ELR (cell line): ENCODE data around the gene PTPRN2.

Experiments
- DNase-seq: peaks from one replicate; pipeline ENCODE4 v3.0.0-alpha.2; 2015; ENCODE audit warnings: low read depth

The PTPRN2 gene

DNA sequence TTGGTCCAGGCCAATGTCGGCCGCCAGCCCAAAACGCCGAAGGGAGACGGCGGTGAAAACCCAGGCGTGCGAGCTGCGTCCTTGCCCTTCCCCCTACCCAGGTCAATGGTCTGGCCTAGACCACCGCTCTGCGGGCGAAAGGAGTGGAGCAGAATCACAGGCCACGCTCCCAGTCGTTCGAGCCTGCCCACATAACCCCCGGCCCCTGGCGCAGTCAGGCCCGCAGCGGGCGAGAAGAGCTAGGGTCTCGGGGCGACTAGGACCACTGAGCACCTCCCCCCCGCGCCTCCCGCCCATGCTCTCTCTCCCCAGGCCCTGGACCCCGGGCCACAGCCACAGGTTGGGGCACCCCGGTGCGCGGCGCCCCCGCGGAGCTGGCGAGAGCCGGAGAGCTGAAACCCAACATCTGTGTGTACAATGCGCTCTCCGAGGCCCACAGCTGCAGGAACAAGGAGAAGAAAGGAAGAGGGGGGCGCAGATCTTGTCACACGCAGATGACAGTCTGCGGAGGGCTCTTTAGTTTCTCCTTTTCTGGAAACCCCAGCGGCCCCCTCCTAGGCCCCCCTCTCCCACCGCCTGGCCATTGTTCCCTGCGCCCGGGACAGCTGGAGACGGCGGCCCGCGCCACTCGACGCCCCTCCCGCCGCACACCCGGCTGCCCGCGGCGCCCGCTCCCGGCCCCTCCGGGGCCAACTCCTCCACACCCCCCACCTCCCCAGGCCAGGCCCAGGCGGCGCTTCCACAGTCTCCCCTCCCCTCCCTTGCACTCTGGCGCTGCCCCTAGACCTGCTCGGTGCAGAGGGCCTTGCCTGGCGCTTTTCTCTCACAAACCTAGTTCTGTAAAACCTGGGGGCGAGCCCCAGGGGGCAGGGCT lies 895.8 kb downstream of the PTPRN2 start:
- no peak for DNase-seq

DNA sequence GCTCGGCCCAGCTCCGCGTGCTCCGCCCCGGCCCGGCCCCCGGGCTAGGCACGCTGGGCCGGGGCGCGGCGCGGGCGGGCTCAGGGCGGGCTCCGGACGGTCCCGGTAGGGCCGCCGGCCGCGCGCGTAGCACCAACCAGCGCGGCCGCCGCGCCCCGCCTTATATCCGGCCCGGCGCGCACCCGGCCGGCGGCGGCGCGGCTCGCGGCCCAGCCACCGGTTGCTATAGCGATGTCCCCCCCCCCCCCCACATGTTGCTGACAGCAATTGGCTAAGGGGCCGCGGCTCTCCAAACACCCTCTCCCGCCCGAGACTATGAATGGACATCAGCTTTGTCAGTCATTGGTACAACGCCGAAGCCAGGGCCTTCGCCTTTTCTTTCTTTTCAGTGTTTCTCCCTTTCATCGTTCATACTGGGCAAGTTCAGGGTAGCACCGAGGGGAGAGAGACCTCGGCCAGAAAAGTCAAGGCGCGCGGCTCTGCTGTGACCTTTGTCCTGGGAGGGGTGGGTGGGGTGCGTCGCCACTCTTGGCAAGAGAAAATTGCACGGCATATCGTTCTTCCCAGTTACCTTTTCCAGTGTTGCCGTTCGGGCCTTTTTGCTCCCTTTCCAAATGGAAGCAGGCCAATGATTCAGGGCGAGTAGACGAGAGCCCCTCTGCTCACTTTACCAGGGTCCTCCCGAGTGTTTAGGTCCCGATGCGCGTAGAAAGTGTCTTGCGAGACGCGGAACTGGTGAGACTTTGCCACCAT lies 896.6 kb downstream of the PTPRN2 start:
- DNase-seq = no peak

DNA sequence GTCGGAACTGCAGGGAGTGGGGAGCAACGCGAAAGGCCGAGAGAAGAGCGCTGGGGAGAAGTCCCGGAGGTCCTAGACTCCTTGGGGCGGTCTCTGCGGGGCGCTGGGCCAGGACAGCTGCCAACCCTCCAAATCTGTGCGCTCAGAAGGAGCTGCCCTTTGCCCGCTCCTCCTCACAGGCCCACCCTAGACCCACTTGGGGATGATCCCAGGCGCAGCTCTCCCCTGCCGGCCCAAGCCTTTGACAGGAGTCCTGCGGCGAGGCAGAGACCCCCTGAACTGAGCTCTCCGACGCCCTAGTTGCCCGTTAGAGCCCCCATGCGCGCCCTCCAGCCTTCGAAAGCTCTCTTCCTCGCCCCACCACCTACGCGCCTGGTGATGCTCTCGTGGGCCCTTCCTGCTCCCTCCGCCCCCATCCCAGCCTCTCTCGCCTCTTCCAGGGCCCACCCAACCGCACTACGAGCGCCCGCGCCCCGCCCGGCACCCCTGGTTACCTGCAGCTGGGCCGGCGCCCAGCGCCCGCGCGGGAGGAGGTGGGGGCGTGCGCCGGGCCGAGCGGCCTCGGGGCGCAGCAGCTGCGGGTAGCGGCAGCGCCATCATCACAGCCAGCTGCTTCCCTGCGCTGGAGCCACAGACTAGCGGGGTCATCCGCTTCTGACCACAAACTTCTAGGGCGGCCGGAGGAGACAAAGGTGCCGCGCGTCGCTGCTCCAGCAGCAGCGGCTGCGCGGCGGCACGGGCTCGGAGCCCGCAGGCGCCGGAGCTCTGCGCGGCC lies 897.4 kb downstream of the PTPRN2 start:
- DNase-seq = no peak

DNA sequence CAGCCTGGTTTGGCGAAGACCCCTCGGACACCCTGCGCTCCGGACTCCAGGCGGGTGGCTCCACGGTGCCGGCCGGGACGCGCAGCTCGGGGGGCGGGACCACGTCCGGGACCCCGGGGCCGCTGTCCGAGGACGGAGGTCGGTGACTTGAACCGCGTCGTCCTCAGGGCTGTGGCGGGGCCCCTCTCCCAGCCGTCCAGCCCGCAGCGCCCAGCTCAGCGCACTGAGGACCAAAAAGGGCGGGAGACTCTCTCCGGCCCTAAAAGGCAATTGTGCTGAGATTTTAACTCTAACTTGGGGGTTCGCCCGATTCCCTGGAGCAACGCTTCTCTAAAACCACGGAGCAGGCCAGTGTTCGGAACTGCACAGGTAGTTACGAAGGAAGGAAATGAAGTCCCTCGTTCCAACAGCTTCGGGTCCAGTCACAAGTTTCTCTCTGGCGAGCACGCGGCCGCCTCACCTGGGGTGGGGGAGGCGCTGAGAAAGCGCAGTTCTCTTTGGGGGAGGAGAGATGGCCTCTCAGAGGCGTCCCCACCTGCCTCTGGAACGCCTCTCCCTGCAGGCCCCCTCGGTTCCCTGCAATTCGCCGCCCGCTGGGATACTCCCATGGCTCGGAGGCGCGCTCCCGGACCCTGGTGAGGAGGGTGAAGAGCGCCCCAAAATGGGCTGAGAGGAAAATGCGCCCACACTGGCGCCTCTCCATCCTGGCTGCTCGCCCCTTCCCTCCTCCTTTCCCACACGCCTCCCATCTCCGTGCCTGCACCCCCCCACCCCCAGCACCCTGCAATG lies 898.2 kb downstream of the PTPRN2 start:
- no peak for DNase-seq

DNA sequence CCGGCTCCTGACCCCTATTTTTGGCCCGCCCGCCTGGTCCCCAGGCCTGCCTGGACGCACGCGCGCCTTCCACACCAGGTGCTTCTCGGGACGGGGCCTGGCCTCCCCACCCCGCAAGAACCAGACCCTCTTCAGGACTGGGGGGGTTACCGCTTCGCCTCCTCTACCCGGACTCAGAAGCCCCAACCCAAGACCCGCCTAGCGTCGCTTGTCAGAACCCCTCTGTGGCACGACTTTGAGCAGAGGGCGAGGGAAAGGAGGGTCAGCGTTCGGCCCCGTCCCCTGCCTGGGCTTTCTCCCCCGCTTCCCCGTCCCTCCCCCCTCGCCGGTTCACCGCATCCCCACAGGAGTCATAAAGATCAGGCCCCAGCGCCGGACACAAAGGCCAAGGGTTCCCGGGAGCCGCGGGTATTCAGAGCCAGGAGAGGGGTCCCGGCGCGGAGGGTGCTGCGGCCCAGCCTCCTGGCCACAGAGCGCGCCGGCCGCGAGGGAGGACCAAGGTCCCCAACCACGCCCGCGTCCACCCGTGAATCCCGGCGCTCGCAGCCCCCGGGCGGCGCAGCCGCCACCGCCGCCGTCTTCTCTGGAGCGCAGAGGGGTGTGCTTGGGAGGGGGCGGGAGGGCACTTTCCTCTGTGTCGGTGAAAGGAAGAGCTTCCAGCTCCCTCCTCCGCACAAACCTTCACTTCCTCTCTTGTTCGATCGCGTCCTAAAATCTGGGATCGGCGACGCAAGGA lies 898.9 kb downstream of the PTPRN2 start:
- DNase-seq = no peak

DNA sequence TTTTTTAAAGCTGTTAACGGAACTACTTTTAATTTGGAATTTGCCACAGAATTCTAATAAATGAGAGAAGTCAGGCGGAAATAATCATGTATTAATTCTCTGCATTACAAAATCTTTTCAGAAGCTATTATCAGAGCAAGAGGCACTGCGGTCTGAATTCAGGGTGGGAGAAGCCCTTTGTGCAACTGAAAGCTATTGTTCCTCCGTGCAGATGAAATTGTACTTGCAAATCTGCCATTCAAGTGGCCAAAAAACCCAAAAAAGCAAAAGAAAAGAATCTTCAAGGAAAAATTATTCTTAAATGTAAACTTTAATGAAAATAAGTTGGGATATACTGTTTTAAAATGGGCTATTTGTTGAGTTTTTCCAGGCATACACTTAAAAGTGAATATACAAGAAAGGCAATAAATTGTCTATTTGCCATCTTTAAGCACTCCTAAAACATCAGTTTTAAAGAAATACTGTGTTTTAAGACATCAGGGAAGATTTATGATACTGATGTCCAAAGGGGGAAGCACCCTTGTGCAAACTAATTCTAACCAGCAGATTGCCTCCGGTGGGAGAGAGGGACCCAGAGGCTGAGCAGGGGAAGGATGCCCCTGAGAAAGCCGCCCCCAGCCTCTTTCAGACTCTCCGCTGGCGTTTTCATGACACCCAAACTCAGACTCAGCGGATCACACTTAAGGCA lies 899.6 kb downstream of the PTPRN2 start:
- no peak for DNase-seq

DNA sequence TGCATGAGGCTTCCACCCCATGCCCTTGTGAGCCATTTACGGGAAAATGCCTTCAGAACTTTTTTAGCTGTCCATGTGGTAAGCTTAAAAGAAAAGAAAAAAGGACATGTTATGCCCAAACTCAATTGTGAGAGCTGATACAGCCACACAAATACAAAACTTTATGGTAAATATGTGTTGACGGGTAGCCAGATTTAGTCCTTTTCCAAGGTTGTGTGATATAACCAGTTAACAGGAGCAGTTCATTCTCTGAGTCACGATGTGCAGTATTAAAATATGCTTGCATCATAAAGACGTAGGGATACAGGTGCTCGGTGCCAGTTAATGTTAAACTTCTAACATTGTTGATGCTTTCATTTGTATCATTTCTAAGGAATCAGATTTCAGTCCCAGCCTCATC lies 900.5 kb downstream of the PTPRN2 start:
- no peak for DNase-seq

DNA sequence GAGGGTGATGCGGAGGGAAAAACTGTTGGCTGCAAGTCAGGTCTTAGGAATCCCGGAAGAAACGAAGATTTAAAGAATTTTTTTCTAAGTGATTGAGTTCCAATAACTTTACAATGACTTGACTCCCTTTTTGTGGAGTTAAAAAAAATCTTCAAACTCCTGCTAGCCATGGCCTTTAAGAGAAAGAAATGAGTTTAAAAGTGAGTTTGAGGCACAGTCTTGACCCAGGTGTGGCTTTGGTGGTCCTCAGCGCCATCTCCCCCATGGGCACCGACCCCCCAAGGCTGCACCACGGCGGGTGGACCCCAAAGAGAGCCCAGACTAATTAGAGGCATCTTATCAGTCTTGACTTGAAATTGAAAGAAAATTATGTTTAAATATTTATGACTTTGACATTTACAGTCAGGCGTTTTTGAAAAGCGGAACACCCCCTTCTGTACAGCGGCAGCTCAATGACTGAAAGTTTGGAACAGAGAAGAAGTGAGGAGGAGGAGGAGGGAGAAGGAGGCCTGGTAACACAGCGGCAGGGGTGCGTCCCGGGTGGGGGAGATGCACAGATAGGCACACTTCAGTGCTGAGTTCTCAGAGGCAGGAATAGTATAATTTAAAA lies 901.2 kb downstream of the PTPRN2 start:
- DNase-seq = no peak

DNA sequence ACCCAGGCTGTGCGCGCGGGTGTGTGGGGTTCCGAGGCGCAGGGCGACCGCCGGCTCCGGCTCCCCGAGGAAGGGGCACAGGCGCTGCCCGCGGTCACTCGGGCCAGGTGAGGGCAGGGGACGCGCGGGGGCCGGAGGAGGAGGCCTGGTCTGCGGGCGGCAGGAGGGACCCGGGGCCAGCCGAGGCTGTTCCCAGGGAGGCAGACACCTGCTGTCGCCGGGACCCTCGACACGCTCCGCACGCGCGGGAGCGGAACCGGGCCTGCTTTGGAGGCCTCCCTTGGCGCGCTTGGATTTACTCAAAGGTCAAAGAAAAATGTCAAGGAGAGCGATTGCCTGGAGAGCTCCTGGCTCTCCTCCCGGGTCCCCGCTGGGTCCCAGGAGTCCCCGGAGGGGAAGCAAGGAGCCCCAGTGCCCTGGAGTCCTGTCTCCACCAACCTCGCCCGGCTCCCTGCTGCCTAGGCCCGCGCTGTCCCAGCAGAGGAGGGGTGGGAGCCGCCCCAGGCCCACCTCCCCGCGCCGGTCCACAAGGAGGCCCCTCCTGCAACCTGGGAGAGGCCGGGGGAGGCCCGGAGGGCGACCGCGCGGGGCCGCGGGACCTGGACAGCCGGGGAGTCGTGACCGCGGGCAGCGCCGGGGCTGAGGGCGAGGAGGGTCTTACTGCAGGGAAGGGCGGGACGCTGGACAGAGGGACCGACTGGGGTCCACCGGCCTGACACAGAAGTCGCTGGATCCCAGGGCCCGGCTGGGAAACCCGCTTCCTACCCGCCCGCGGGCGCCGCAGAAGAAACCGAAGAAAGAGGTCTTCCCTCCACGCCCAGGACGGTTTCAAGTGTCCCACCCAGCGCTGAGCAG lies 902.0 kb downstream of the PTPRN2 start:
- no peak for DNase-seq

DNA sequence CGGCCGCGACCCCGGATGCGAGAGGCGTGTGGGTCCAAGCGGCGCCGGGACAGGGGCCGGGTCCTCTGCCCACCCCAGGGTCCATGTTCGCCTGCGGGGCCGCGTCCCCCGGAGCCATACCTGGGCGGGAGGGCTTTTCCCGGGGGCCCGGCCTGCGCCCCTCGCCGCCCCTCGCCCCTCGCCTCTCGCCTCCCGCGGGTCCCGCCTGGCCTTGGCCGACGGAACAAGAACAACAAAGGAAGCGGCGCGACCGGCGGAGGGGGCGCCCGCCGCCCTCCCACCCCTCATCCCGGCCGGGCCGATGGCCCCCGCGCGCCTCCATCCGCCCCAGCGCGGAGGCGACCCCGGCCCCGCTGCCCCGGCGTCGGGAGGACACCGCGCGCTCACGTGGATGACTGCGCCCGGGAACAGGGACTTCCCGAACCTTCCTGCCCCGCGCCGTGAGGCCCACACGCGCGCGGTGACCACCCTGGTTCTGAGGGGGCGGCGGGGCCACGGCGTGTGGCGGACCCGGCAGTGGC lies 902.7 kb downstream of the PTPRN2 start:
- DNase-seq = no peak

DNA sequence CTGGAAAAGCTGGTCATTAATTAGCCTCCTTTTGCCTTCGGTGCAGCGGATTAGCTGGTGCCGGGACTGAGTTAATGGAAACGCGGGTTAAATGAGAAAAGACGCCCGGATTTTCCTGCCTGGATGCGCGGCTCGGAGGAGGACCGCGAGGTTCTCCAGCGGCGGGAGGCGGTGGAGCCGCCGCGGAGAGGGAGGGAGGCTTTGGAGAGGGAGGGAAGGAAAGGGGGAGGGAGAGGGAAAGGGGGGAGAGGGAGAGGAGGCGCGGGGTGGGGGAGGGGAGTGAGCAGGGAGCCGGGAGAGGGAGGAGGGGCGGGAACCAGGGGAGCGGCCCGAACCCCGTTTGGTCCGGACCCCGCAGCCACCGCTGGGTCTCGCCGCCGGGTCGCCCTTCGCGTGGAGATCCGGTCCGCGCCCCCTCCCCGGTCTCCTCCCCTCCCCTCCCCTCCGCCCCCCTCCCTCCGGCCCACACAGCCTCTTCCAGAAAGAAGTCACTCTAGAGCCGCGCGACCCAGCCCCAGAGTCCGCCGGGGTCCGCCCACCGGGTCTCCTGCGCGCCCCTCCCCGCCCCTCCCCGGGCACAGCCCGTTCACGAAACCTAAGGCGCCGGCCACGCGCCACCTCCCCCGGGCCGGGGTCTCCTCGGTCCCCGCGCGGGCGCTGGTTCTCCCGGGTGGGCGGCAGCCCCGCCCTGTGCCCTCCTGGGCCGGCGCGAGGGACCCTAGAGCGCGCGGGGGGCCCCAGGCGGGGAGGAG lies 903.3 kb downstream of the PTPRN2 start:
- no peak for DNase-seq

DNA sequence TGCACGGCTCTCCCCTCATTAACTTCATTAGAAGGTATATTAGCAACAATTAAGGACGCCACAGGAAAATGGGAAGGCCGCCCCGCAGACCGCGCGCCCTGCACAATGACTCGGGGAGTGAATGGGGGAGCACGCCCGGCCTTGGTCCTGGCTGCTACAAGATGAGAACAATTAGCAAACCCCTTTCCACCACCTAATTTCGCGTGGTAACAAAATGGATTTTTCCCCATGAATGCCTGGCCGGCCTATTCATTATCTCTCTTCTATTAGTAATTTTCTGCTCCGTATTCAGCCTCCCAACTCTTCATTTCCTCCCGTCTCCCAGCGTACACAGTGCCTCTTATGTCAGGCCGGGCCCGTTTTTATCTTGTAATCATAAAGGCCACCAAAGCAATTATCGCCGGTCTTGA lies 903.9 kb downstream of the PTPRN2 start:
- DNase-seq = no peak

DNA sequence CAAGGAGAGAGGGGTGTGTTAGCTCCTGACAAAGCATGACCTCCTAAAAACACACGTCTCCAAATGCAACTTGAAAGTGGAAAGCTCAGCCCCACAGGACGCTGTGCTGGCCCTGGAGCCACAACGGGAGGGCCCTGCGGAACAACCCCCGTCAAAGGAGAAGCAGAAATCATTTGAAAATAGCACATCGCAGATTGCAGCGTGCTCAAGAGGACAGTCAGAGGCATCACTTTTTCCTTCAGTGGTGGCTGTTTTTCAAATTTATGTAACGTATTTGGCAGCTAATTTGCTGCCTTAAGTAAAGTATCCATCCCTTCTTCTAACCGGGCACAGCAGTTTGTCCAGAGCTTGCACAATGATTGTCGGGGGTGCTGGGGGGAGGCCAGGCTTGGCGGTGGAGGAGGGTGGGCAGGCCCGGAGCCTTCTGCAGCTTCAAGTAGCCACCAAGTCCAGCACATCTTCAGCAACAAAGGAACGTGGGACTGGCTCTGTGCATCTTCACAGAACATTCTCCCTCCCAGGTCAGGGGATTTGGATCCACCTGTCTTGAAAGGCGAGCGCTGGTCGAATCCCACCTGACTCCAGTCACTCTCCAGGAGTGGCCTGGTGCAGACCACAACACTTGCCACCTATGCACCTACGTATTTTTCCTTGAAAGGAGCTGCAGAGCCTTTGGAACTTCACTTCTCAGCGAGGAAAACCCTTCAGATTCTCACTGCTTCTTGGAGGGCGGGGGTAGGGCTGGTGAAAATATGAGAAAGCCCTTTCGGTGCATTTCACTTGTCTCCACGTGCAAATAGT lies 904.5 kb downstream of the PTPRN2 start:
- no peak for DNase-seq

DNA sequence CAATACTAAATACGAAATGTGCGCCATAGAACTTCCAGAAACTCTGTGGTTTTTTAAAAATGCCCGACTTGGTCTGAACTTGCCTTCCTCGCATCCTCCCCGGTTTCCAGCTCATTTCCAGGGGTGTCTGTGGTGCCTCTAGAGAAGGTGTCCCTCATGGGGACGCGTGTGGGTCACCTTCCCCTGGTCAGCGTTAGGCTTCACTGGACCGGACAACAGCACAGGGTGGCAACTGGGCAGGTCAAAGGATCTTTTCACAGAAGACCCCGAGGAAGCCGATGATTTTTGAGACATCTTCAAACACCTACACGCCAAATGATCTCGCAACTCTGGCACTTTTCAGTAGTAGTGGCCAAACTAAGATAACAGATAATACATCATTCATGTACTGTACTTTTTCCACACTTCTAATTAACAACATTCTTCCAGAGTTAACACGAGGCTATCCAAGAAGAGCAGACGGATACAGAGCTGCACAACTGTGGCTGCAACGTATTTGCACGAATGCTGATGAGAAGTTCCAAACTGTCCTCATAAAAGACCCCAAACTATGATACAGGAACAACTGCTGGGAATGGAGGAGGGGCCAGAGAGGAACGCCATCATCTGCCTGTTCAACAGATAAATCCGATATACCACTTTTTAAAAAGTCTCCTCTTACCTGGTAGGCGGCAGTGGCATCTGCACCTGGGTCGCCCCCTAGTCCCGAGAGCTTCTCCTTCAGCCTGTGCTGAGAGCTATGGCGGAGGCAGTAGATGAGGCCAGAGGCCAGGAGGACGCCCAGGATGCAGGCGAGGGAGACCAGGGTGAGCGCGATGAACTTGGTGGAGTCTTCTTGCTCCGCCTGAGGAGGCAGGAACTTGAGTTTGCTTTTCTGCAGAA lies 905.3 kb downstream of the PTPRN2 start:
- no peak for DNase-seq

DNA sequence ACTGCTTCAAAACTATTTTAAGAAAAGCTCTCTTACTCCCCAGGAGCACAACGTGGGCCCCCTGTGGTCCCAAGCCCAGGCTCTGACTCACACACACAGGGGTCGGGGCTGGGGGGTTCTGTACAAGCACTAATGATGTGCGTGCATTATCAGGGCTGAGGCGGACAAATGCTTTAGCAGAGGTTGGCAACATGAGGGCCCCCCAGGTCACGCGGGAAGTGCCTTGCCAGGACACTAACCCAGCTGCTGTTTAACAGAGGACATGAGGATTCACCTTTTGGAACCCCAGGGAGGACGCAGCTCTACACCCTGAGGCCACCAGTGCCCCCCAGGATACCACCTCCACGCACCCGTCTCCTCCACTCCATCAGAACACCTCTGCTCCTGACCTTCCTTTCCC lies 908.0 kb downstream of the PTPRN2 start:
- DNase-seq = no peak

DNA sequence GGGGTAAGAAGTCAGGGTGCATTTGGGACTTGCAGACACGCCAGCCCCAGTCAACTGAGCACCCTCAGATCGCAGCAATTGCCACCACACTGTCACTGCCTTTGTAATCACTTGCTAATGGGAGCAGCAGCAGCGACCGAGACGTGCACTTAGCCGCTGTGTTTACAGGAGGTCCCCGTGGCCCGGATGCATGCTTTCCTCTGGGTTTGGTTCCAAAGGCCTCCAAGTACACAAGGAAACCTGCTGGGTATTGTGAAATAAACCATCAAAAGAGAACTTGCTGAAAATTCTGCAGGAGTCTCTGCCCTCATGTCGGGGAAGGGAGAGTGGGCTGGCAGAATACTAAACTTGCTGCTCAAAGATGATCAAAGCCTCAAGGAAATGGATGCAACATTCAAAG lies 909.1 kb downstream of the PTPRN2 start:
- DNase-seq = no peak
